ENCODE results near the gene ARHGAP26. TPM values are rescaled to one million over a fixed set of nuclear protein-coding genes. Genes with fewer than 3 reads are reported as not detected.
"Not testable (repeated sequence)": the region's sequence is repeated elsewhere in the genome, so short reads cannot be mapped to it uniquely, and the experiment has no call there.

The ARHGAP26 gene
- total RNA-seq, 4 donors from 2014 or later = 22.3 to 40.7 (median 28.2) TPM

- Histone ChIP-seq H3K4me3 (no peak overlapping the region), H3K27me3 (no peaks in the 10 kb centered on the region), H3K9me3 (no peaks in the 10 kb centered on the region), H3K36me3 (no peaks in the 10 kb centered on the region), H3K27ac (replicated peaks in 1 of 4) (no peak overlapping the region), H3K4me1 (peaks cover 11 to 18% (median 12%) of the 10 kb centered on the region in 4 donors)
- 83% methylated on average over 4 of the region's 4 CpGs for WGBS
- intact Hi-C loops (cut with DNase I) = no loop called here
- DNase-seq (ENCODE audit: extremely low spot score) = no peak
- TF ChIP-seq, protein P1, sequence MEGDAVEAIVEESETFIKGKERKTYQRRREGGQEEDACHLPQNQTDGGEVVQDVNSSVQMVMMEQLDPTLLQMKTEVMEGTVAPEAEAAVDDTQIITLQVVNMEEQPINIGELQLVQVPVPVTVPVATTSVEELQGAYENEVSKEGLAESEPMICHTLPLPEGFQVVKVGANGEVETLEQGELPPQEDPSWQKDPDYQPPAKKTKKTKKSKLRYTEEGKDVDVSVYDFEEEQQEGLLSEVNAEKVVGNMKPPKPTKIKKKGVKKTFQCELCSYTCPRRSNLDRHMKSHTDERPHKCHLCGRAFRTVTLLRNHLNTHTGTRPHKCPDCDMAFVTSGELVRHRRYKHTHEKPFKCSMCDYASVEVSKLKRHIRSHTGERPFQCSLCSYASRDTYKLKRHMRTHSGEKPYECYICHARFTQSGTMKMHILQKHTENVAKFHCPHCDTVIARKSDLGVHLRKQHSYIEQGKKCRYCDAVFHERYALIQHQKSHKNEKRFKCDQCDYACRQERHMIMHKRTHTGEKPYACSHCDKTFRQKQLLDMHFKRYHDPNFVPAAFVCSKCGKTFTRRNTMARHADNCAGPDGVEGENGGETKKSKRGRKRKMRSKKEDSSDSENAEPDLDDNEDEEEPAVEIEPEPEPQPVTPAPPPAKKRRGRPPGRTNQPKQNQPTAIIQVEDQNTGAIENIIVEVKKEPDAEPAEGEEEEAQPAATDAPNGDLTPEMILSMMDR (IDR thresholded peaks at IDR 0.05) = no peak
- TF ChIP-seq POLR2A (IDR thresholded peaks at IDR 0.05; ENCODE audit: low read depth) (no peak), EP300 (IDR thresholded peaks at IDR 0.05) (no peak), POLR2AphosphoS5 (IDR thresholded peaks at IDR 0.05) (no peak)
Measured at GRCh38 chr5:142946547-142947426, 176.6 kb downstream of the ARHGAP26 start.

DNA sequence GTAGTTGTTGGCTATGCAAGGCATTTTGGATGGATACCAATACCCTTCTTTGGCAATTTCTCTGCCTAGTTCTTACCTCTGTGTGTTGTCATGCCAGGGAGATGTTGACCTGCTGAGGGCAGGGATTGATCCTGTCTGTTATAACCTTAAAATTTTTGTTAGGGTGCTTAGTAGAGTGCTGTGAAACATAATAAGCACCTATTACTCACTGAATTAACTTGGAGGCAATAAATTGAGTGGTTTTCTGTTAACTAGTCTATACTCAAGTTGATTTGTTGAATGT lies 177.2 kb downstream of the ARHGAP26 start:
- intact Hi-C loops (cut with DNase I) = no loop called here
- H3K4me3 ChIP-seq = no peak overlapping the region
- peaks cover 11 to 18% (median 12%) of the 10 kb centered on the region in 4 donors for H3K4me1 ChIP-seq
- H3K27ac ChIP-seq (replicated peaks in 1 of 4) = no peak overlapping the region
- no peaks in the 10 kb centered on the region for H3K27me3 ChIP-seq
- TF ChIP-seq, protein P1 (IDR thresholded peaks at IDR 0.05) = no peak
- TF ChIP-seq POLR2AphosphoS5 (IDR thresholded peaks at IDR 0.05) (no peak), EP300 (IDR thresholded peaks at IDR 0.05) (no peak), POLR2A (IDR thresholded peaks at IDR 0.05; ENCODE audit: low read depth) (no peak)
- no peaks in the 10 kb centered on the region for H3K36me3 ChIP-seq
- no peak for DNase-seq (ENCODE audit: extremely low spot score)
- H3K9me3 ChIP-seq = no peaks in the 10 kb centered on the region

DNA sequence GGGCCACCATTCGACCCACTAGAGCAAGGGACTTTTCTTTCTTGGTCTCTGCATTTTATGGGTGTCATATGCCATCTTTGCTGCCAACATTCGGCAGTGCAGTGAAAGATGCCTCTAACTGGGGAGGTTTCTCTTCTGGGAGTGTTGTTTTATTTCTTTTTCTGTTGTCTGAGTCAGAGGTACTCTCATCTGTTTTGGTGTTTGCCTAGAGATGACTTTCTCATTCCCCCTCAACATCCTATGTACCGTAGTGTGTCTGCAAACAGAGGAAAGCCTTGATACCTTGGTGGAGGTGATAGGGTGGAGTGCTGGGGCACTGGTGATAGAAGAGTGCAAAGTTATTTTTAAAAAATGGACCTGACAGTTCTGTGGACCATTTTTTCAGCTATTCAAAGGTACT lies 182.1 kb downstream of the ARHGAP26 start:
- no peak for DNase-seq (ENCODE audit: extremely low spot score)
- Histone ChIP-seq H3K4me3 (no peak overlapping the region), H3K27me3 (no peaks in the 10 kb centered on the region), H3K4me1 (peaks cover 23 to 34% (median 28%) of the 10 kb centered on the region in 4 donors), H3K27ac (replicated peaks in 1 of 4) (no peak overlapping the region), H3K36me3 (no peaks in the 10 kb centered on the region), H3K9me3 (no peaks in the 10 kb centered on the region)
- no peak for TF ChIP-seq POLR2A (IDR thresholded peaks at IDR 0.05; ENCODE audit: low read depth)
- no peak for TF ChIP-seq POLR2AphosphoS5 (IDR thresholded peaks at IDR 0.05)
- TF ChIP-seq, protein P1 (IDR thresholded peaks at IDR 0.05) = no peak
- TF ChIP-seq EP300 (IDR thresholded peaks at IDR 0.05) = no peak
- intact Hi-C loops (cut with DNase I) = no loop called here
- 98% methylated on average over 3 of the region's 3 CpGs for WGBS

- H3K27me3 ChIP-seq; H3K36me3 ChIP-seq; DNase-seq (ENCODE audit: extremely low spot score); H3K4me3 ChIP-seq; intact Hi-C loops (cut with DNase I); H3K9me3 ChIP-seq; H3K27ac ChIP-seq (replicated peaks in 1 of 4): not testable (repeated sequence)
- peaks cover 26 to 37% (median 32%) of the 10 kb centered on the region in 4 donors for H3K4me1 ChIP-seq
- 93% methylated on average over 3 of the region's 3 CpGs for WGBS
Measured at GRCh38 chr5:142952871-142953270, 182.7 kb downstream of the ARHGAP26 start.

- no peaks in the 10 kb centered on the region for H3K9me3 ChIP-seq
- H3K27ac ChIP-seq (replicated peaks in 1 of 4) = no peak overlapping the region
- no peaks in the 10 kb centered on the region for H3K36me3 ChIP-seq
- H3K27me3 ChIP-seq = no peaks in the 10 kb centered on the region
- no peak for DNase-seq (ENCODE audit: extremely low spot score)
- intact Hi-C loops (cut with DNase I) = no loop called here
- WGBS = 78% methylated on average over 2 of the region's 2 CpGs
- H3K4me1 ChIP-seq = peaks cover 40 to 51% (median 46%) of the 10 kb centered on the region in 4 donors
- TF ChIP-seq EP300 (IDR thresholded peaks at IDR 0.05) (no peak), POLR2AphosphoS5 (IDR thresholded peaks at IDR 0.05) (no peak), POLR2A (IDR thresholded peaks at IDR 0.05; ENCODE audit: low read depth) (no peak)
- TF ChIP-seq, protein P1 (IDR thresholded peaks at IDR 0.05) = no peak
- H3K4me3 ChIP-seq = no peak overlapping the region
Measured at GRCh38 chr5:142954455-142954854, 184.3 kb downstream of the ARHGAP26 start.
